GM23338 (cell line): ENCODE results near the gene UBL4A.

Experiments used
- CTCF ChIP-seq, 2 experiments: fragments of 200-600 bp in 1 of 2; sonication (generic) in 1 of 2; conservative IDR thresholded peaks; 2 replicates each; pipeline versions ENCODE4 v1.5.1 to v1.6.1; 2016 to 2017; ENCODE audit warnings: antibody characterized with exemption in 2 of 2, low read depth in 2 of 2, mild to moderate bottlenecking in 2 of 2, moderate library complexity in 1 of 2
- EZH2 ChIP-seq: fragments of 200-600 bp; sonication (generic); IDR thresholded peaks from one replicate; pipeline ENCODE4 v1.8.0; 2017; ENCODE audit warnings: antibody characterized with exemption, mild to moderate bottlenecking, low read depth; ENCODE audit not compliant: unreplicated experiment
- EZH2phosphoT487 ChIP-seq: fragments of 200-600 bp; sonication (generic); IDR thresholded peaks from one replicate; pipeline ENCODE4 v1.8.1; 2018; ENCODE audit warnings: antibody characterized with exemption; ENCODE audit not compliant: unreplicated experiment
- JUNB ChIP-seq: IDR thresholded peaks from one replicate; pipeline ENCODE4 v1.6.1; 2016; ENCODE audit warnings: antibody characterized with exemption; ENCODE audit not compliant: unreplicated experiment
- POLR2AphosphoS5 ChIP-seq: IDR thresholded peaks from 2 replicates; pipeline ENCODE4 v1.6.1; 2016; ENCODE audit warnings: antibody characterized with exemption, low read depth
- REST ChIP-seq: IDR thresholded peaks from one replicate; pipeline ENCODE4 v1.6.1; 2018; ENCODE audit warnings: antibody characterized with exemption; ENCODE audit not compliant: unreplicated experiment

- no peak for TF ChIP-seq CTCF (conservative IDR thresholded peaks at IDR 0.05; ENCODE audit: low read depth in 2 of 2)
- TF ChIP-seq POLR2AphosphoS5 = no peak
- TF ChIP-seq EZH2 = no peak
- no peak for TF ChIP-seq JUNB
- TF ChIP-seq REST = no peak
- TF ChIP-seq EZH2phosphoT487 = no peak
Observed at GRCh38 chrX:154476821-154477220, 9.6 kb downstream of the UBL4A start.
